SK-N-SH (cell line): Measurements from ENCODE around the gene SORL1. TPM values are rescaled to one million over a fixed set of nuclear protein-coding genes. Genes with fewer than 3 reads are reported as not detected.

Experiments
- CTCF ChIA-PET: fragments of 300-600, 350-600 bp; formaldehyde crosslinking; extraction: SDS; loops from one replicate; lab custom pipeline; 2021; lab: Yijun Ruan, JAX
- POLR2A ChIA-PET: fragments of 350-600 bp; sonication (Branson Sonifier 250); formaldehyde crosslinking; extraction: SDS; loops from one replicate; lab custom pipeline; 2020; ENCODE audit warnings: antibody characterized with exemption, inconsistent platforms; lab: Yijun Ruan, JAX
- DNase-seq: peaks from one replicate; pipeline ENCODE4 v3.0.0; 2012
- H2AFZ ChIP-seq: fragments of 200-600 bp; sonication (generic); 2 replicates; pipeline ENCODE4 v1.8.1; 2016; ENCODE audit warnings: antibody characterized with exemption, mild to moderate bottlenecking, low read depth
- H3F3A ChIP-seq: fragments of 200-600 bp; sonication (generic); replicated peaks from 2 replicates; pipeline ENCODE3; 2016; ENCODE audit warnings: antibody characterized with exemption, mild to moderate bottlenecking; ENCODE audit not compliant: insufficient read depth
- H3K27ac ChIP-seq, 2 experiments: fragments of 200-500 bp in 1 of 2; fragments of 200-600 bp in 1 of 2; sonication (Bioruptor generic) in 1 of 2; sonication (generic), shearing (Covaris generic) in 1 of 2; 2 replicates each; pipeline versions ENCODE4 v1.5.1 to v1.6.1; 2014 to 2016; ENCODE audit warnings: low read depth in 2 of 2, inconsistent platforms in 1 of 2, low read length in 1 of 2, mild to moderate bottlenecking in 1 of 2, mixed read lengths in 1 of 2
- H3K27me3 ChIP-seq: fragments of 200-600 bp; sonication (generic), shearing (Covaris generic); 2 replicates; pipeline ENCODE4 v1.6.1; 2016; ENCODE audit warnings: mixed run types; ENCODE audit not compliant: insufficient read depth
- H3K36me3 ChIP-seq, 2 experiments: fragments of 200-500 bp in 1 of 2; fragments of 200-600 bp in 1 of 2; sonication (Bioruptor generic) in 1 of 2; sonication (generic) in 1 of 2; replicated peaks in 1 of 2; 2 replicates each; pipeline versions ENCODE3 to v1.5.1; 2014 to 2016; ENCODE audit warnings: low read length in 1 of 2, mild to moderate bottlenecking in 1 of 2; ENCODE audit not compliant: insufficient read depth in 2 of 2, control insufficient read depth in 1 of 2
- H3K4me1 ChIP-seq, 2 experiments: fragments of 200-500 bp in 1 of 2; fragments of 200-600 bp in 1 of 2; sonication (Bioruptor generic) in 1 of 2; sonication (generic), shearing (Covaris generic) in 1 of 2; 2 replicates each; pipeline versions ENCODE4 v1.5.1 to v1.6.1; 2014 to 2016; ENCODE audit warnings: low read depth in 1 of 2, low read length in 1 of 2, mixed run types in 1 of 2; ENCODE audit not compliant: insufficient read depth in 2 of 2, control insufficient read depth in 1 of 2
- H3K4me2 ChIP-seq: fragments of 200-600 bp; sonication (generic), shearing (Covaris generic); 2 replicates; pipeline ENCODE4 v1.6.1; 2017; ENCODE audit warnings: mixed run types
- H3K4me3 ChIP-seq, 2 experiments: fragments of 200-500 bp in 1 of 2; fragments of 200-600 bp in 1 of 2; sonication (Bioruptor generic) in 1 of 2; sonication (generic), shearing (Covaris generic) in 1 of 2; 2 replicates each; pipeline versions ENCODE4 v1.5.1 to v1.8.1; 2014 to 2016; ENCODE audit warnings: low read depth in 2 of 2, inconsistent platforms in 1 of 2, low read length in 1 of 2, mild to moderate bottlenecking in 1 of 2, mixed read lengths in 1 of 2, moderate library complexity in 1 of 2
- H3K79me2 ChIP-seq: fragments of 200-600 bp; sonication (generic); 2 replicates; pipeline ENCODE4 v1.8.1; 2017; ENCODE audit warnings: mild to moderate bottlenecking; ENCODE audit not compliant: insufficient read depth
- H3K9ac ChIP-seq: fragments of 200-600 bp; sonication (generic); 2 replicates; pipeline ENCODE4 v1.6.1; 2017; ENCODE audit warnings: mixed run types
- H3K9me2 ChIP-seq: fragments of 200-600 bp; sonication (generic); 2 replicates; pipeline ENCODE4 v1.6.1; 2017; ENCODE audit warnings: mixed run types
- H3K9me3 ChIP-seq: fragments of 200-600 bp; sonication (generic); 2 replicates; pipeline ENCODE4 v1.6.1; 2017; ENCODE audit warnings: mixed run types, mild to moderate bottlenecking, moderate library complexity
- H4K20me1 ChIP-seq: fragments of 200-600 bp; sonication (generic); 2 replicates; pipeline ENCODE4 v1.6.1; 2017; ENCODE audit warnings: mild to moderate bottlenecking, mixed run types; ENCODE audit not compliant: insufficient read depth
- CHD2 ChIP-seq: fragments of 150-350 bp; IDR thresholded peaks from 2 replicates; pipeline ENCODE4 v1.6.1; 2018; ENCODE audit warnings: low read length; ENCODE audit not compliant: partially characterized antibody
- ELF1 ChIP-seq: IDR thresholded peaks from 2 replicates; pipeline ENCODE4 v1.4.0; 2012
- EZH2phosphoT487 ChIP-seq: fragments of 200-600 bp; sonication (generic); IDR thresholded peaks from 2 replicates; pipeline ENCODE4 v1.6.1; 2017; ENCODE audit warnings: low read depth, mixed run types, mild to moderate bottlenecking, antibody characterized with exemption, moderate library complexity, borderline replicate concordance
- FOSL2 ChIP-seq: IDR thresholded peaks from 2 replicates; pipeline ENCODE4 v1.4.0; 2012; ENCODE audit warnings: low read depth, mild to moderate bottlenecking, moderate library complexity, borderline replicate concordance
- FOXJ3 ChIP-seq: sonication (generic); formaldehyde crosslinking; IDR thresholded peaks from 2 replicates; pipeline ENCODE4 v1.5.1; 2020; ENCODE audit warnings: mild to moderate bottlenecking, missing genetic modification reagents
- GABPA ChIP-seq: IDR thresholded peaks from 2 replicates; pipeline ENCODE4 v1.4.0; 2012; ENCODE audit warnings: low read depth, mild to moderate bottlenecking
- JUND ChIP-seq: IDR thresholded peaks from 2 replicates; pipeline ENCODE4 v1.4.0; 2012
- MAX ChIP-seq: IDR thresholded peaks from 2 replicates; pipeline ENCODE4 v1.4.0; 2012; ENCODE audit warnings: low read depth
- MEF2A ChIP-seq: IDR thresholded peaks from 2 replicates; pipeline ENCODE4 v1.4.0; 2012; ENCODE audit warnings: low read depth, borderline replicate concordance
- MXI1 ChIP-seq: IDR thresholded peaks from 2 replicates; pipeline ENCODE4 v1.6.1; 2012; ENCODE audit warnings: mild to moderate bottlenecking, low read depth, low read length, improper control_type of control experiment
- NFIC ChIP-seq: IDR thresholded peaks from 2 replicates; pipeline ENCODE4 v1.4.0; 2012; ENCODE audit warnings: borderline replicate concordance
- PBX3 ChIP-seq: IDR thresholded peaks from 2 replicates; pipeline ENCODE4; 2012
- POLR2AphosphoS5 ChIP-seq: IDR thresholded peaks from 2 replicates; pipeline ENCODE4 v1.6.1; 2012; ENCODE audit warnings: low read depth, low read length
- RAD21 ChIP-seq: IDR thresholded peaks from 2 replicates; pipeline ENCODE4 v1.6.1; 2012; ENCODE audit warnings: mild to moderate bottlenecking, low read length
- REST ChIP-seq: IDR thresholded peaks from 2 replicates; pipeline ENCODE4 v1.6.1; 2012; ENCODE audit warnings: mild to moderate bottlenecking, low read depth, low read length, moderate library complexity
- SMC3 ChIP-seq: IDR thresholded peaks from 2 replicates; pipeline ENCODE4 v1.6.1; 2012; ENCODE audit warnings: low read depth, low read length, improper control_type of control experiment
- TEAD4 ChIP-seq: IDR thresholded peaks from 2 replicates; pipeline ENCODE4 v1.4.0; 2012; ENCODE audit warnings: mild to moderate bottlenecking, borderline replicate concordance; ENCODE audit not compliant: insufficient read depth
- WGBS: methylation state at CpG from one replicate; pipeline ENCODE4 v1.1.6; 2017; ENCODE audit warnings: low lambda C conversion rate; 5-methylcytosine and 5-hydroxymethylcytosine counted together
- polyA plus RNA-seq, 3 experiments: library from polyadenylated mRNA; depleted of rRNA; stranded (reverse); fragments of >200 nt; gene quantifications; 2 replicates each; pipeline ENCODE4 v1.2.3, GENCODE V29; 2012
- TF ChIP-seq, protein P1 (sequence below): IDR thresholded peaks from 2 replicates; pipeline ENCODE4 v1.4.0; 2012; ENCODE audit warnings: low read depth, borderline replicate concordance
- TF ChIP-seq, protein P2 (sequence below): fragments of 150-350 bp; IDR thresholded peaks from 2 replicates; pipeline ENCODE4 v1.6.1; 2016; ENCODE audit warnings: mild to moderate bottlenecking, low read depth, low read length
- TF ChIP-seq, protein P3 (sequence below): IDR thresholded peaks from 2 replicates; pipeline ENCODE4 v1.4.0; 2012; ENCODE audit warnings: low read depth, borderline replicate concordance

The SORL1 gene
- polyA plus RNA-seq, 1 of the 3 experiments (the other 2 are of a cell fraction): 7.1 TPM

DNA sequence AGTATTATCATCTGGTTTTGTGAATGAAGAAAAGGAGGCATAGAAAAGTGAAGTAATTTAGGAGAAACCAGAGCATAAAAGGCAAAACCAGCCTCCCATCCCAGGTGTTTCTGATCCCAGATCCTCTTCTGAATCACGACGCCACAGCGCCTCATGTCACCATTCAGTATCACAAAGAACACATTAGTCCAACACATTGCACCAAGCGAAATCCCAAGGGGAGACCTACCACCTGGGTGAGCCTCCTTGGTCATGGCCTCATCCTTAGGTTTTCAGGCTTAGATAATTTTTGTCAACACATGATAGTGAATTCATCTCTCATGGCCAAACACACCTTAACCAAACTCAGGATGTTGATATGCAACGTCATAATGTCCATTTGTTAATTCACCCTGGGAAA, 182.2 kb downstream of the SORL1 start:
- Histone ChIP-seq H3K27ac (peak overlapping the region in 1 of 2 experiments; percentile 44; a peak in 1 of 4 replicates), H3K79me2 (no peaks in the 10 kb centered on the region), H3K36me3 (no peaks in the 10 kb centered on the region), H3K4me3 (no peak overlapping the region), H3K9me3 (no peaks in the 10 kb centered on the region), H3K9ac (no peak overlapping the region), H2AFZ (no peak overlapping the region), H3K4me2 (peak overlapping the region; percentile 58; the same call in 1 of the 2 replicates), H3F3A (peaks cover 10% of the 10 kb centered on the region), H4K20me1 (no peaks in the 10 kb centered on the region), H3K4me1 (peaks cover 0 to 13% of the 10 kb centered on the region in 2 experiments; a peak in 2 of 4 replicates), H3K27me3 (no peaks in the 10 kb centered on the region), H3K9me2 (no peaks in the 10 kb centered on the region)
- TF ChIP-seq CHD2: no peak
- no peak for TF ChIP-seq REST
- TF ChIP-seq SMC3: no peak
- no peak for TF ChIP-seq EZH2phosphoT487
- no peak for TF ChIP-seq MAX
- TF ChIP-seq, protein P1, sequence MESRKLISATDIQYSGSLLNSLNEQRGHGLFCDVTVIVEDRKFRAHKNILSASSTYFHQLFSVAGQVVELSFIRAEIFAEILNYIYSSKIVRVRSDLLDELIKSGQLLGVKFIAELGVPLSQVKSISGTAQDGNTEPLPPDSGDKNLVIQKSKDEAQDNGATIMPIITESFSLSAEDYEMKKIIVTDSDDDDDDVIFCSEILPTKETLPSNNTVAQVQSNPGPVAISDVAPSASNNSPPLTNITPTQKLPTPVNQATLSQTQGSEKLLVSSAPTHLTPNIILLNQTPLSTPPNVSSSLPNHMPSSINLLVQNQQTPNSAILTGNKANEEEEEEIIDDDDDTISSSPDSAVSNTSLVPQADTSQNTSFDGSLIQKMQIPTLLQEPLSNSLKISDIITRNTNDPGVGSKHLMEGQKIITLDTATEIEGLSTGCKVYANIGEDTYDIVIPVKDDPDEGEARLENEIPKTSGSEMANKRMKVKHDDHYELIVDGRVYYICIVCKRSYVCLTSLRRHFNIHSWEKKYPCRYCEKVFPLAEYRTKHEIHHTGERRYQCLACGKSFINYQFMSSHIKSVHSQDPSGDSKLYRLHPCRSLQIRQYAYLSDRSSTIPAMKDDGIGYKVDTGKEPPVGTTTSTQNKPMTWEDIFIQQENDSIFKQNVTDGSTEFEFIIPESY: no peak
- TF ChIP-seq, protein P2, sequence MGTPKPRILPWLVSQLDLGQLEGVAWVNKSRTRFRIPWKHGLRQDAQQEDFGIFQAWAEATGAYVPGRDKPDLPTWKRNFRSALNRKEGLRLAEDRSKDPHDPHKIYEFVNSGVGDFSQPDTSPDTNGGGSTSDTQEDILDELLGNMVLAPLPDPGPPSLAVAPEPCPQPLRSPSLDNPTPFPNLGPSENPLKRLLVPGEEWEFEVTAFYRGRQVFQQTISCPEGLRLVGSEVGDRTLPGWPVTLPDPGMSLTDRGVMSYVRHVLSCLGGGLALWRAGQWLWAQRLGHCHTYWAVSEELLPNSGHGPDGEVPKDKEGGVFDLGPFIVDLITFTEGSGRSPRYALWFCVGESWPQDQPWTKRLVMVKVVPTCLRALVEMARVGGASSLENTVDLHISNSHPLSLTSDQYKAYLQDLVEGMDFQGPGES: no peak
- no peak for TF ChIP-seq TEAD4
- no peak for TF ChIP-seq MXI1
- TF ChIP-seq JUND: no peak
- TF ChIP-seq, protein P3, sequence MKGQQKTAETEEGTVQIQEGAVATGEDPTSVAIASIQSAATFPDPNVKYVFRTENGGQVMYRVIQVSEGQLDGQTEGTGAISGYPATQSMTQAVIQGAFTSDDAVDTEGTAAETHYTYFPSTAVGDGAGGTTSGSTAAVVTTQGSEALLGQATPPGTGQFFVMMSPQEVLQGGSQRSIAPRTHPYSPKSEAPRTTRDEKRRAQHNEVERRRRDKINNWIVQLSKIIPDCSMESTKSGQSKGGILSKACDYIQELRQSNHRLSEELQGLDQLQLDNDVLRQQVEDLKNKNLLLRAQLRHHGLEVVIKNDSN: no peak
- no peak for TF ChIP-seq MEF2A
- no peak for TF ChIP-seq PBX3
- no peak for TF ChIP-seq FOXJ3 (CRISPR knock-in tag)
- no peak for TF ChIP-seq FOSL2
- no peak for TF ChIP-seq NFIC
- no peak for TF ChIP-seq ELF1
- no peak for TF ChIP-seq RAD21
- no peak for TF ChIP-seq GABPA
- no peak for TF ChIP-seq POLR2AphosphoS5
- DNase-seq: no peak
- CTCF ChIA-PET: no interaction called here
- 96% methylated on average over 5 of the region's 5 CpGs for WGBS
- POLR2A ChIA-PET: no interaction called here
